Muscle of arm (tissue), 12 donors: ENCODE measurements around the gene BANP. TPM values are rescaled to one million over a fixed set of nuclear protein-coding genes. Genes with fewer than 3 reads are reported as not detected.
"Not testable (repeated sequence)": the region's sequence is repeated elsewhere in the genome, so short reads cannot be mapped to it uniquely, and the experiment has no call there.

Experiments used
- DNase-seq: peaks from one replicate; pipeline ENCODE4 v3.0.0-alpha.2; 2013
- polyA plus RNA-seq, 12 donors: library from polyadenylated mRNA; unstranded; fragments of 120-200 nt; gene quantifications; one replicate each; pipeline ENCODE4 v1.2.1, GENCODE V29; 2013; ENCODE audit not compliant: insufficient read length in 12 of 12

The BANP gene
- polyA plus RNA-seq, 12 donors = 11.5 to 33.2 (median 13.3) TPM; not detected in 1

DNA sequence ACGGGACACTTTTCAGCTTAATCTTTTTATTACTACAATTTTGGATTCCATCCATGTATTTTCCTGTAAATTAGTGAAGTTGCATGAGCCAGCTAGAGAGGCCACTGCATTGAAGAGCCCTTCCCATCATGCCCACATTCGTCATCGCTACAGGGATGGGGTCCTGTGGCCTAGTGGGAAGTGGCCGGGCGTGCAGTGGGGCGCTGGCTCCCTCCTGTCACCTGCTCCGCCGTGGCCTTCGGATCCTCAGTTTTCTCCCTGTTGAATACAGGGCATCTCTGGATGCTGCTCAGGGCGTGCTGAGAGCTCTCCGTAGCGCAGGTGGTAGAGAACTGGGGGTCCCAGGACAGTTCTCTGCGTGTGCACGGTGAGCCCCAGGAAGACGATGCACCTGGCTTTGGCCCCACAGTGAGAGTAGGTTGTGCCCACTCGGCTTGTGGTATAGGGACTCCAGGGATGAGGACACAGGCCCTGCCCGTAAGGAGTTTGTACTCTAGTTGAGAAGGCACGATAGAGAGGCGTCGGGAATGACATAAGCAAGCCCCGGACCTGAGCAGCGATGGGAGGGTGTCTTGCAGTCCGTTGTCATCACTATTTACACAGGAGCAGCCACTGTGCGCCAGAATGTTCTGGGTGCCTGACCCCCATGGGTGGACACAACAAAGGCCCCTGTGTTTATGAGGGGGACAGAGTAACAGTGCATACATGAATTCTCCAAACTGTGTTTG lies 74.8 kb downstream of the BANP start:
- not testable (repeated sequence) for DNase-seq

GRCh38 chr16:88026964-88027938 lies 76.0 kb downstream of the BANP start:
- DNase-seq = no peak

DNA sequence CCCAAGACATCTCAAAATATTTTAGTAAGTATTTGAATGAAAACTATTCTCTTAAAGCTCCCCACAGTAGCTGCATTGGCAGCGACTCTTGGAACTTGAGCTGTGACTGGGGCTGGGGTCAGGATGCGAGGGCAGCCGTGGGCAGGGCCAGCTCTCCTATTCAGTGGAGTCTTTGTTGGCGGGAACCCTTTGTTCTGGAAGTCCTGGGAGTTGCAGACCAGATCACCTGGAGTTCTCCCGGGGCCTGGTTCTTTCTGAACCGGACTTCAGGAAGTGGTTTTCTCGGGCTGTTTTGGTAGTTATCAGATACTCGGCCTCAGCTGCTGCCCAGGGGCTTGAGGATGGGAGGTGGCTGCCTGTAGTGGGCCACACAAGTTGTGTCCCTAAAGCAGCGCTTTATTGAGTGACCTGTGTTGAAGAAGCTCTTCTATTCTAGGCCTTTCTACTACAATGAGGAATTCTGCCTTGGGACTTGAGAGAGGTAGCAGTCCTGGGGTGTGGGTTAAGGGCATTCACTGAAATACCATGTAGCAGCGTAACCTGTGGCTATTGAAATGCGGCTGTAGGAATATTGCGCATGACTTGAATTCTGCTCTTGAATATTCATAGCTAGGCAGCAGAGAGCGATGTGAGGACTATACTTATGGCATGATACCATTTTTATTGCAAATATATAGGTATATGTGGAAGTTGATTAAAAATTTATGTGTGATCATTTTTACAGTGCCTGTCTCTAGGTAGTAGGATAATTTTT lies 77.1 kb downstream of the BANP start:
- not testable (repeated sequence) for DNase-seq

DNA sequence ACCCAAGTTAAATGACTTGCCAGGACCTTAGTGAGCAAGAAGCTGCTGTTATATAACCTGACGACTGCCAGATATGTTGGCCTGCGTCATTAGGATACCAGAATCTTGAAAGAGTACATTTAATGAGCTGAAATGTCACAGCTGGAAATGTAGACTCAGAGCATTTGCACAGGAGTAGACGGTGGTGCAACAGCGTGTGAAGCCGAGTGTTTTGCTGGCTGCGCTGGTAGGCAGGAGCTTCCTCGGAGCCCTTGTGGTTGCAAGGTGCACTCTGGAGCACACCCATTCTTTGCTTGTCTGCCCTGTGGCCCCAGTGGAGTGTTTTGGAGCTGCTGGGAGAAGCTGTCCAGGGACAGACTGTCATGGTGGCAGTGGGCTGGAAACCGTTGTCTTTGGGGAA lies 79.3 kb downstream of the BANP start:
- DNase-seq = no peak

DNA sequence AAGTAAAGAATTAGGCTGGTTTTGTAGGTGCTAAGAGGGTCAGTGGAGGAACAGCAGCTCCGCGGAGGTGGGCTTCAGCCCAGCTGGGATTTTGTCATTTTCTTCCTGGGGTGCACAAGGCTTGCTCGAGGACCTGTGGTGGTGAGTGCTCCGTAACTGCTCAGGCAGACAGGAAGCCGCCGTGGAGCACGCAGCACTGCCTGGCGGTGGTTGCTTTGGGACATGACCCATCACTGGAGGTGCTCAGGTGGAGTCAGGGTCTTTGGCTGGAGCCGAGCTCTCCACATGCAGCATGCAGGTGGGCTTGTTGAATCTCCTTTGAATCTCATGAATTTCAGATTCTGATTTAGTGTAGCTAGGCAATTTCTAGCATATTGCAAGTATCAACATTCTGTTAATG lies 79.7 kb downstream of the BANP start:
- DNase-seq = not testable (repeated sequence)

- DNase-seq = not testable (repeated sequence)
Observed at GRCh38 chr16:88033003-88033740, 81.9 kb downstream of the BANP start.

GRCh38 chr16:88034770-88035169 lies 83.5 kb downstream of the BANP start:
- no peak for DNase-seq

DNA sequence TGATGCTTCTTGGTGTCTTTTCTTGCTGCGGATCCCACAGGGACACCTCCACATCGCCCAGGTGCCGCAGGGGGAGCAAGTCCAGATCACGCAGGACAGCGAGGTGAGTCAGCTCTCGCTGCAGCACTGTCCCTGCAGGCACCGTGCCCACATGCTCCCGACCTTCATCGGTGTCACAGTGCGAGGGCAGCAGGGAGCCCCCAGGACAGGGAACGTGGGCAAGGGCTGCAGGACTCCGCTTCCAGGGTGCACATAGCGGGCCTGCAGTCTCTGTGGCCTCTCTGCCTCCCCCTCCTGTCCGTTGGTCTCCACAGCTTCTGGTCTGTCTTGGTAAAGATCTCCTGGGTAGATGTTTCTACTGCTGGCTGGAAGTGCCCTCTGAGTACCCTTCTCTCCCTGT lies 84.1 kb downstream of the BANP start:
- DNase-seq = no peak

- DNase-seq = not testable (repeated sequence)
Observed at GRCh38 chr16:88035884-88036639, 84.8 kb downstream of the BANP start.

DNA sequence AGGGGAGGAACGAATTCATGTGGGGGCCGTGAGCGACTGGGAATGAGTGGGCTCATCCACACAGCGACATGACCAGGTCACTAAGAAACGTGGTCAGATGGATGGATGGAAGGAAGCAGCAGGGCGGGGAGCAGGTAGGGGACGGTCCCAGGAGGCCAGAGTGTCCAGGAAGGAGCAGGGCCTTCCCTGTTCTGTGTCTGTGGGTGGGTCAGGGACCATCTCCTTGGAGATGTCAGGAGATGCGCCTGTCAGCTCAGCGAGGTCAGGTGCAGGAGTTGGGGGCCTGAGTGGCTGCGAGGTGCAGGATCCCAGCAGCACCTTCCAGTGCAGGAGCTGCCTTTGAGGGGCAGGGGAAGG lies 85.4 kb downstream of the BANP start:
- not testable (repeated sequence) for DNase-seq

DNA sequence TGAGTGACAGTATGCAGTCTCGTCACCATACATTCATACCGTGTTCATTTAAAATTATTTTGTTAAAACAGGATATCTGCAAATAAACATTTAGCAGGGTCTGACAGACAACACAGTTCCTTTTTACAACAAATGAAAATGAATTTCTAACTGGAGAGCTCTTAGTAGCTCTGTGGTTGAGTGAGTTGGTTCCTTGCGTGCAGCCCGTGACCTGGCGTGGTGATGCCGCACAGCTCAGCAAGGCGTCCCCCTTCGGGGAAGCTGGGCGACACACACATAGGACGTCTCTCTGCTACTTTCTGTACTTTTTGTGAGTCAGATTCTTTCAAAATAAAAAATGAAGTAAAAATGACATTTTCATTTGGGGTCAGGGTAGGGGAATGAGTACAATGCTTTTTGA lies 86.1 kb downstream of the BANP start:
- DNase-seq = not testable (repeated sequence)

DNA sequence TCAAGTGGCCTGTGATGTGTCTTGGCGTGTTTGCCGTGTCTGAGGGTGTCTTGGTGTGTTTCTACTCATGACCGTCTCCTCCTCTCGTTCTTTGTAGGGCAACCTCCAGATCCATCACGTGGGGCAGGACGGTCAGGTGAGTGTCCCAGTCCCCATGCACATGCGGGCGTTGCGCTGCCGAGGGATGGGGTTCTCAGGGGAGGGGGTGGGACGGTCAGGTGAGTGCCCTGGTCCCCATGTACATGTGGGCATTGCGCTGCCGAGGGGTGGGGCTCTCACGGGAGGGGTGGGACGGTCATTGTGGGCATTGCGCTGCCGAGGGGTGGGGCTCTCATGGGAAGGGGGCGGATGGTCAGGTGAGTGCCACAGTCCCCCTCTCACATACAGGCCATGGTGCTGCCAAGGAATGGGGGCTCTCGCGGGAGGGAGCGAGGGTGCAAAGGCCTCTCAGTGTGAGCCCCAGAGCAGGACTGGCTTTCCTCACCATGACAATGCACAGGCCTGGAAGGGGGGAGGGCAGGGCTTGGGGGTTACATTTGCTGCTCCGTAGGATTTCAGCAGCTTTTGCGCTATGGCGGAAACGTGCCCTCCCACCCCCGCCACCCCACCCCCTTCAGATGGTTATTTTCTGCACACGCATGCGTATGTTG lies 86.8 kb downstream of the BANP start:
- DNase-seq = not testable (repeated sequence)

DNA sequence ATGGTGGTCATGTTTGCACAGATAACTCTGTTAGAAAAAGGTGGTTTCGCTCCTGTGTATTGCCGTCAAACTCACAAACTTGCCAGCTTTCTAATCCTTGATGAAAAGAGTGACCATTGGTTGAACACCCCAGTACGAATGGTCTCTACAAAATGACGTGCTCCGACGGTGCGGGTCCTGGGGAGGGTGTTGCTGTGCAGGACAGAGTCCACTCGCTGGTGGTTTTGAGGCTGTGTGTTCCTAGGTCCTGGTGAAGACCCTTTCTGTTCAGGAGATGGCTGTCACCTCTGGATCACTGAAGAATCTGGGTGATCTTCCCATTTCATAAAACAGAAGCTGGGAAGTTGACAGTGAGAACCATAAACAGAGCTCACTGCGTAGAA lies 87.3 kb downstream of the BANP start:
- not testable (repeated sequence) for DNase-seq

- DNase-seq = no peak
Observed at GRCh38 chr16:88039591-88039990, 88.4 kb downstream of the BANP start.

GRCh38 chr16:88040196-88040876 lies 89.1 kb downstream of the BANP start:
- not testable (repeated sequence) for DNase-seq

DNA sequence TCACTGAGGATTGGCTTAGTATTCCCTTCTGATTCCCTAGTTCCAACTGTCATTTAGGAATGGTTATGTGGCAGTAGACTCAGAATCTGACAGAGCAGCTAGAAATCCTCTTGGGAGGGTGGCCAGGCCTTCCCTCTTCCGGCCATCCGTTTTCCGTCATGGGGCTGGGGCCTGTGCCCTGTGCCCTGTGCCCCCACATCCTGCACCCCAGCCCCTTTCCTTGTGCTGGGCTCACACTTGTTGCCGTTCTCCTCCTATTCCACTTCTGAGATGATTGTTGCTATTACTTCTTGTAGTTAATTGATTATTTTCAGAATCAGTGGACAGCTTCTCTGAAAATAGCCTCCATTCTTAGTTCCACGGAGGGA lies 89.6 kb downstream of the BANP start:
- not testable (repeated sequence) for DNase-seq

GRCh38 chr16:88041506-88041905 lies 90.3 kb downstream of the BANP start:
- not testable (repeated sequence) for DNase-seq

DNA sequence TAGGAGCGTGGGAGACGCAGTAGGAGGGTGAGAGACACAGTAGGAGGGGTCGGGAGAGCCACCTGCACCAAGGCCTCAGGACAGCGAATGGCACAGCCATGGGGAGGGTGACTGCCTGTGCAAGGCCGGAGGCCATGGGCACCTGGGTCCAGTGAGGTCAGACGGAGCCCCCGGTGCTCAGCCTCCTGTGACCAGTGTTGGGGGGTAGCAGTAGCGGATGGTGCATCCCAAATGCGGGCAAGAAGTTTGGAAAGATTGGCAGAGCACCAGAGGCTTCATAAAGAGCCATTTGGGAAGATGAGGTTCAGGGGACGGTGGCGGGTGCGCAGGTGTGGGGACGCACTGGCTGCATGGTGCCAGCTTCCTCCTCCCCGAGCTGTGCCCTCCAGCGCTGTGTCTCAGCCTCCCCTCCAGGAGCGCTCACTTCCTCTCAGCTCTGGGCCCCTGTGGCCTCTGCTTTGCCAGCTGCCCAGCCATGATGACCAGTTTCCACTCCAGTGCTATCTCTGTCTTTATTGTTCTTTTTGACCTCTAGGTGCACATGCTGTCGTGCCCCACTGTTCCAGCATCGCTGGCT lies 90.8 kb downstream of the BANP start:
- not testable (repeated sequence) for DNase-seq
